AG09309 (cell line): ENCODE data around the gene CCN6.
"Not testable (repeated sequence)": the region's sequence is repeated elsewhere in the genome, so short reads cannot be mapped to it uniquely, and the experiment has no call there.

Experiments used
- DNase-seq: peaks from one replicate; pipeline ENCODE4 v3.0.0-alpha.2; 2010; ENCODE audit warnings: low read depth
- H3K4me3 ChIP-seq: 2 replicates; pipeline ENCODE4 v1.5.1; 2011; ENCODE audit warnings: mild to moderate bottlenecking, low read depth, low read length, moderate library complexity; ENCODE audit not compliant: control insufficient read depth
- TF ChIP-seq, protein P1 (sequence below): IDR thresholded peaks from 2 replicates; pipeline ENCODE4 v1.5.1; 2011; ENCODE audit warnings: mild to moderate bottlenecking, low read depth, low read length, inconsistent platforms; ENCODE audit not compliant: insufficient read depth, control insufficient read depth; ENCODE audit errors: missing control alignments

Gene CCN6

DNA sequence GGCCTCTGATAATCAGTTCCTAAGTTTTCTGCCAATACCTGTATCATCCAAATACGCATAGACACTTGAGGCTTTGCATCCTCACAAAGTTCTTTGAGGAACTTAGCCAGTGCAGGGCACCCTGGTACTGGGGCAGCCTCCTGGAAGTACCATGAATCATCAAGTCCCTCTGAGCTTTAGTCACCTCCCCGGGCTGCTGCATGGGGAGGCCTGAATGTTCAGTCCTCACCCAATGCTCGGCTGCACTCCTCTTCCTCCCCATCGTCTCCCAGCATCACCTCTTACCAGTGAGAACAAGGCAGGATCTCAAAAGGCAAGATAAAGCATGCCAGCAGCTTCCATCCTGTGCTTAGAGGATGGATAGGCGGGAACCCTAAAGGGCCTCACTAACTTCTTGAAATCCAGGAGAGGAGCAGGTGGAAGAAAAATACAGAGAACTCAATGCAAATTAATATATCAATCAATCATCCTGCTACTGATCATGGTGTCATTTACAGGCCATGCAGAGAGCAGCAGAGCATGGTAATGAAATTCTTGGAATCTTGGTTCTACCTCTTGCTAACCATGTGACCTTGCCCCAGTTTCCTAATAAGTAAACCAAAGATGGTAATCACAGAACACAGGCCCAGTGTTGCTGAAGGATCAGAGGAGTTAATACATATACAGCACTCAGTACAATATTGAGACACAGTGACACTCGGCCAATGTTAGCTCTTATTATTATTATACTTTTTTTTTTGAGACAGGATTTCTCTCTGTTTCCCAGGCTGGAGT lies 4.7 kb upstream of the CCN6 start:
- H3K4me3 ChIP-seq = no peak overlapping the region
- TF ChIP-seq, protein P1, sequence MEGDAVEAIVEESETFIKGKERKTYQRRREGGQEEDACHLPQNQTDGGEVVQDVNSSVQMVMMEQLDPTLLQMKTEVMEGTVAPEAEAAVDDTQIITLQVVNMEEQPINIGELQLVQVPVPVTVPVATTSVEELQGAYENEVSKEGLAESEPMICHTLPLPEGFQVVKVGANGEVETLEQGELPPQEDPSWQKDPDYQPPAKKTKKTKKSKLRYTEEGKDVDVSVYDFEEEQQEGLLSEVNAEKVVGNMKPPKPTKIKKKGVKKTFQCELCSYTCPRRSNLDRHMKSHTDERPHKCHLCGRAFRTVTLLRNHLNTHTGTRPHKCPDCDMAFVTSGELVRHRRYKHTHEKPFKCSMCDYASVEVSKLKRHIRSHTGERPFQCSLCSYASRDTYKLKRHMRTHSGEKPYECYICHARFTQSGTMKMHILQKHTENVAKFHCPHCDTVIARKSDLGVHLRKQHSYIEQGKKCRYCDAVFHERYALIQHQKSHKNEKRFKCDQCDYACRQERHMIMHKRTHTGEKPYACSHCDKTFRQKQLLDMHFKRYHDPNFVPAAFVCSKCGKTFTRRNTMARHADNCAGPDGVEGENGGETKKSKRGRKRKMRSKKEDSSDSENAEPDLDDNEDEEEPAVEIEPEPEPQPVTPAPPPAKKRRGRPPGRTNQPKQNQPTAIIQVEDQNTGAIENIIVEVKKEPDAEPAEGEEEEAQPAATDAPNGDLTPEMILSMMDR = no peak
- DNase-seq = no peak

DNA sequence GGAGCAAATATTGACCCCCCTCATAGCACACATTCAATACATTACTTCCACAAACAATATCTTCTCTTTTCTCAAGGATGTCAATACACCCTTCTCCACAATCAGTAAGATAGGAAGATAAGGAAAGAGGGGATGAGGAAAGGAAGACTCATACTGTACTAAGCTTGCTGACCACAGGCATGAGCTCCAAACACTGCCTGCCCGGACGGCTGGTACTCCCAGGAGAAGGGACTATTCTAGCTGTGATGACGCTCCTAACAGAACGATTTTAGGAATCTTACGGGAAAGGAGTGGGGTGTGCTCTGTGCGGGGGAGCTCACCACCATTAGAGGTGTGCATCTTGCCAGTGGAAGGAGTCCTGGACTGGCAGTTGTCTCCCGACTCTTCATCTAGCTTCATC lies 3.9 kb upstream of the CCN6 start:
- TF ChIP-seq, protein P1 = no peak
- no peak overlapping the region for H3K4me3 ChIP-seq
- no peak for DNase-seq

DNA sequence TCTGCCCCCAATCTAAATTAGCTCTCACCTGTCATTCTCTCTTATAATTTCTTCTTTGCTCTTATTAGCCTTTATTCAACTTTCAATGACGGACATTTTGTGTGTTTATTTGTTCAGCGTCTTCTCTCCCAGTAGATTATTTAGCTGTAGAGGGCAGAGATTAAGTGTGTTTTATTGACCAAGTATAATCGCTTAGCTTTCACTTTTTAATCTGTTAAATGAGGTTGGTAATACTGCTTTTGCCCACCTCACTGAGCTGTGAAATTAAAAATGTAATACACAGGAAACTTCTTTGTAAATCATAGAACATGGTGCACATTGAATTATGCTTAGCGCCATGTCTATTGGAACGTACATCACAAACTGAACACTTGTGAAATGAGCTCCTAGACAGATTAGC lies 3.5 kb upstream of the CCN6 start:
- no peak for DNase-seq
- TF ChIP-seq, protein P1 = no peak
- no peak overlapping the region for H3K4me3 ChIP-seq

DNA sequence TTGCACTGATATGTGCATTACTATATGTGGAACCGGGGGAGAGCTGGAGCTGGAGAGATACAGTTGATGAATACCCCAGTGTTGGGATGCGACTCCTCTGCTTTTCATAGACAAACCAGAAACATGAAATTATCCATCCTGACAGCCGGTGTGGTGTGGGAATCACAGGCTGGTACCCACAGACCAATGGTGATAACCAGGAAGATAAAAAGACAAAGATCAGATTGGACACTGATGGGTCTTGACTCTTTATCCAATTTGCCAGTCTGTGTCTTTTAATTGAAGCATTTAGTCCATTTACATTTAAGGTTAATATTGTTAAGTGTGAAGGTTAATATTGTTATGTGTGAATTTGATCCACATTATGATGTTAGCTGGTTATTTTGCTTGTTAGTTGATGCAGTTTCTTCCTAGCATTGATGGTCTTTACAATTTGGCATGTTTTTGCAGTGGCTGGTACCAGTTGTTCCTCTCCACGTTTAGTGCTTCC lies 2.6 kb upstream of the CCN6 start:
- H3K4me3 ChIP-seq = not testable (repeated sequence)

DNA sequence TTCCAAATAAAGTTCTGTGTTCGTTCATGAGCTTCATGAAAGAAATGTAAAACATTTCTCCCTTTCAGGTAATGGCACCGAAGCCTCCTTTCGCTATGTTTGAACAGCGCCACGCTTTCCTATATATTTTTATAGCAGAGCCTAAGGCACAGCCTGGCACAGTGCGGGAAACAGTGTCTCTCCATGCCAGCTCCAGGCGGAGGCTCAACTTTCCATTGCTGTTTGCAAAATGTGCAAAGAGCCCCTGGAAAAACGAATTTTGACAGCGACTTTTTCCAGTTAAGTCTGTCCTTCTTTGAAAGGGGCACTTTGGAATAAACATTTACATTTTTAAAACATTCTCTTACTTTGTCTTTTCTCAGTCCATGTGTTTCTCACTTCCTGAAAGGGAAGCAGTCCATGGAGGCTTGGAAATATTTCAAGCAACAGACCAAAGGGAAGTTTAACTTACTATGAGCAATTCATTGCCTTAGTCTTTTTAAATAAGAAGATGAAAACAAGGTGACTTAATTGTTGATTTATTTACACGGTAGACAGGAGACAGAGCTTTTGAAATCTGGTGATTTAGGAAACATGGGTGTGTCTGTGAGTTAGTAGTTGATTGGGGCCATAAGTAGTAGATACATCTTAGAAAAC lies 769 bp downstream of the CCN6 start:
- no peak for DNase-seq
- TF ChIP-seq, protein P1 = no peak
- H3K4me3 ChIP-seq = no peak overlapping the region

More for the DNA sequence above, 2.6 kb upstream of the CCN6 start:
- not testable (repeated sequence) for DNase-seq

DNA sequence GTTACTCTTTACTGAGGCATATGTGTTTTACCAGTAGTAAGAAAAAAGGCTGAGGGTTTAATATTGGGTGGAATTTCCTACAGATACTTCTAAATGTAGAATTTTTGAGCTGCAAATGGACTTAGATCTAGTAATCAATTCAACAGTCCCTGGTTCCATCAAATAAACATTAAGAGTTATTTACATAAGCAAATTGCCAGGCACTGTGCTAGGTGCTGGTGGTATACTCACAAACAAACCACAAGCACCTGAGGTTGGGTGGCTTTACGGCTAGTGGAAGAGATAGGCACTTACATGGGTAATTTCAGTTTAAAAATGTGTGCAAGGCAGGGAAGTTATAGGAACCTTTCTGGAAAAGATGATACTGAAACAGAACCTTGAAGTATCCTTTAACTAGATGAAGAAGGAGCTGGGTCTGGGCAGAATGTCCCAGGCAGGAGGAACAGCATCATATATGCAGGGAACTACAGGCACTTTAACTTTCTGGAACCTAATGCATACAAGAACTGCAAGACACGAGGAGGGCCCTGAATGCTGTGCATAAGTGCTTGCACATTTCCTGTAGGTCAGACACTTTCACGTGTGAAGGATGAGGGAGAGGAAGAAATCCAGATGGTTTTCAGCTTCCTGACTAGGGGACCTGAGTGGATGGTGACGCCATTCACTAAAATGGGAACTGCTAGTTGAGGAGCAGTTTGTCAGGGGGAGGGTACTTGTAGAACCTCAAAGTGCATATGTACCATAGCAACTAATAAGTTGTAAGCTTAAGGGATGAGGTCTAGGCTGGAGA lies 4.5 kb downstream of the CCN6 start:
- TF ChIP-seq, protein P1 = no peak
- no peak for DNase-seq
- H3K4me3 ChIP-seq = no peak overlapping the region
